Activated CD4-positive, alpha-beta T cell treated with anti-CD3 and anti-CD28 coated beads, Interleukin-2, amount 10 ng/mL, durations not matched to agents 24 days and 14 days (primary cell): ENCODE data around the gene ZBTB48. TPM values are rescaled to one million over a fixed set of nuclear protein-coding genes. Genes with fewer than 3 reads are reported as not detected.
"Not testable (repeated sequence)": the region's sequence is repeated elsewhere in the genome, so short reads cannot be mapped to it uniquely, and the experiment has no call there.

Experiments used
- DNase-seq: peaks from one replicate; pipeline ENCODE4 v3.0.0; 2022
- H3K27ac Mint-ChIP-seq: one replicate; pipeline ENCODE4 v1.8.0; 2022; ENCODE audit warnings: mild to moderate bottlenecking, mixed read lengths
- H3K27me3 Mint-ChIP-seq: one replicate; pipeline ENCODE4 v1.8.0; 2022; ENCODE audit warnings: mixed read lengths
- H3K36me3 Mint-ChIP-seq: one replicate; pipeline ENCODE4 v1.8.0; 2022; ENCODE audit warnings: low read depth, mild to moderate bottlenecking, mixed read lengths
- H3K4me1 Mint-ChIP-seq: one replicate; pipeline ENCODE4 v1.8.0; 2021; ENCODE audit warnings: mixed read lengths
- H3K4me3 Mint-ChIP-seq: one replicate; pipeline ENCODE4 v1.8.0; 2022; ENCODE audit warnings: mild to moderate bottlenecking, moderate library complexity, mixed read lengths
- H3K9me3 Mint-ChIP-seq: one replicate; pipeline ENCODE4 v1.8.0; 2021; ENCODE audit warnings: mixed read lengths
- intact Hi-C: fragments of 100-400 bp; cut with micrococcal nuclease; formaldehyde crosslinking; loops from one replicate; pipeline ENCODE4 v1.15.1; 2023
- total RNA-seq: library from RNA; stranded (reverse); gene quantifications from 2 replicates; pipeline ENCODE4 v1.2.3, GENCODE V29; 2022

ZBTB48 gene
- total RNA-seq, 1 donor from 2014 or later, result 32.9 TPM

- intact Hi-C loops, result no loop called here
- Mint-ChIP-seq H3K4me1 (peaks cover 14% of the 10 kb centered on the region), H3K4me3 (no peak overlapping the region), H3K27ac (no peak overlapping the region), H3K27me3 (no peaks in the 10 kb centered on the region), H3K36me3 (peaks cover 42% of the 10 kb centered on the region), H3K9me3 (no peaks in the 10 kb centered on the region)
- DNase-seq, result no peak
Measured at GRCh38 chr1:6591644-6592043, 11.8 kb downstream of the ZBTB48 start.

- Mint-ChIP-seq H3K4me1 (peaks cover 15% of the 10 kb centered on the region), H3K27ac (no peak overlapping the region), H3K4me3 (no peak overlapping the region), H3K36me3 (peaks cover 48% of the 10 kb centered on the region), H3K27me3 (no peaks in the 10 kb centered on the region), H3K9me3 (no peaks in the 10 kb centered on the region)
- intact Hi-C loops, result no loop called here
- DNase-seq, result no peak
Measured at GRCh38 chr1:6592441-6592840, 12.6 kb downstream of the ZBTB48 start.

GRCh38 chr1:6592865-6593593 is 13.2 kb downstream of the ZBTB48 start:
- Mint-ChIP-seq H3K27ac (no peak overlapping the region), H3K4me3 (no peak overlapping the region), H3K4me1 (peaks cover 13% of the 10 kb centered on the region), H3K36me3 (peaks cover 52% of the 10 kb centered on the region), H3K9me3 (no peaks in the 10 kb centered on the region), H3K27me3 (no peaks in the 10 kb centered on the region)
- intact Hi-C loops, result no loop called here
- DNase-seq, result no peak

- Mint-ChIP-seq H3K9me3 (no peaks in the 10 kb centered on the region), H3K4me3 (no peak overlapping the region), H3K27me3 (no peaks in the 10 kb centered on the region), H3K27ac (no peak overlapping the region), H3K36me3 (peaks cover 53% of the 10 kb centered on the region), H3K4me1 (peaks cover 15% of the 10 kb centered on the region)
- DNase-seq, result no peak
- intact Hi-C loops, result no loop called here
Measured at GRCh38 chr1:6593810-6594209, 14.0 kb downstream of the ZBTB48 start.

DNA sequence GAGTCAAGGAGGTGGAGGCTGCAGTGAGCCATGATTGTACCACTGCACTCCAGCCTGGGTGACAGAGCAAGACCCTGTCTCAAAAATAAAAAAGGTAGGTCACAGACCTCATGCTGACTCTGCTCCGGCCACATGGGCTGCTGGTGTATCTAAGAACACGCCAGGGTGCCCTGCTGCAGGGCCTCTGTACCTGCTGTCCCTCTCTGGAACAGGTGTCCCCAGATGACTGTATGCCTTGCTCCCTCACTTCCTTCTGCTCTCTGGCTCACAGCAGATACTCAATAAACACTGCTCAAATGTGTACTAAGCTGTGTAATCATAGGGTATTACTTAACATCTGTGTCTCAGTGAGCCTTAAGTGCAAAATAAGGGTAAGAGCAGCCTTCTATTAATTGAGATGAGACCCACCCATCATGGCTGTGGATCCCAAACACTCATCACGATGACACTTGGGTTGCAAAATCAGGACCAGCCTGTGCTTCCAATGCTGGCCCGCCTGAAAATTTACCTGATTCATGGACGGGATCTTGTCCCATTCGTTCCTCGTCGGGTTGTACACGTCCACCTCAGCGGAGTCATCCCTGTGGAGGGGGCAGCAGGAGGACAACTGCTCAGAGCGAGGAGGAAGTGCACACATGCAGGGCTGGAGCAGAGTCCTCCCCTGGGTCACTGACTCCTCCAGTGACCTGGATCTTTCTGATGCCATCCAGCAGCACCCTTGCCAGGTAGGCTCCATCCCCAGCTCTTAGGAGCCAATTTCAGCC is 15.4 kb downstream of the ZBTB48 start:
- intact Hi-C loops, result no loop called here
- no peaks in the 10 kb centered on the region for H3K27me3 Mint-ChIP-seq
- H3K4me3 Mint-ChIP-seq, result no peak overlapping the region
- H3K27ac Mint-ChIP-seq, result no peak overlapping the region
- H3K36me3 Mint-ChIP-seq, result peaks cover 57% of the 10 kb centered on the region
- H3K9me3 Mint-ChIP-seq, result no peaks in the 10 kb centered on the region
- peaks cover 26% of the 10 kb centered on the region for H3K4me1 Mint-ChIP-seq
- DNase-seq, result no peak

GRCh38 chr1:6596351-6596750 is 16.6 kb downstream of the ZBTB48 start:
- no peaks in the 10 kb centered on the region for H3K27me3 Mint-ChIP-seq
- intact Hi-C loops, result no loop called here
- peaks cover 56% of the 10 kb centered on the region for H3K36me3 Mint-ChIP-seq
- no peaks in the 10 kb centered on the region for H3K9me3 Mint-ChIP-seq
- no peak overlapping the region for H3K4me3 Mint-ChIP-seq
- peak overlapping the region; percentile 24 for H3K27ac Mint-ChIP-seq
- H3K4me1 Mint-ChIP-seq, result peaks cover 30% of the 10 kb centered on the region
- no peak for DNase-seq

GRCh38 chr1:6596886-6597776 is 17.3 kb downstream of the ZBTB48 start:
- H3K27me3 Mint-ChIP-seq, result no peaks in the 10 kb centered on the region
- H3K27ac Mint-ChIP-seq, result no peak overlapping the region
- no peak for DNase-seq
- intact Hi-C loops, result no loop called here
- peaks cover 55% of the 10 kb centered on the region for H3K36me3 Mint-ChIP-seq
- peaks cover 24% of the 10 kb centered on the region for H3K4me1 Mint-ChIP-seq
- no peaks in the 10 kb centered on the region for H3K9me3 Mint-ChIP-seq
- no peak overlapping the region for H3K4me3 Mint-ChIP-seq

DNA sequence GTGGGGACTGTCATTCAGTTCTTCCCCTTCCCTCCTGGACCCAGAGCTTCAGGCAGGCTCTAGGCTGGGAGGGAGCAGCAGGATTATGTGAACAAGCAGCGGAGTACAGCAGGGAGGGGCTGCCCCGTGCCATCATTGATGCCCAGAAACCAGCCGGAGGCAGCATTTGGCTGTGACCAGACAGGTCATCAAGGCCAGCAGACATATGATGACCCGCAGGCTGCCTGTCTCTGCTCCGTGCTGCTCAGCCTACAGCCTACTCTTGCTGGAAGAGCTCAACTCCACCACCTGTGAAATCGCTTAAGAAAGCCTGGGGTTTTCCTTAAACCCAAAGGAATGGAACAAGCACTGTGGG is 18.0 kb downstream of the ZBTB48 start:
- Mint-ChIP-seq H3K27me3 (no peaks in the 10 kb centered on the region), H3K4me3 (no peak overlapping the region), H3K4me1 (peaks cover 24% of the 10 kb centered on the region), H3K27ac (no peak overlapping the region), H3K9me3 (no peaks in the 10 kb centered on the region), H3K36me3 (peaks cover 55% of the 10 kb centered on the region)
- no peak for DNase-seq
- intact Hi-C loops, result no loop called here

DNA sequence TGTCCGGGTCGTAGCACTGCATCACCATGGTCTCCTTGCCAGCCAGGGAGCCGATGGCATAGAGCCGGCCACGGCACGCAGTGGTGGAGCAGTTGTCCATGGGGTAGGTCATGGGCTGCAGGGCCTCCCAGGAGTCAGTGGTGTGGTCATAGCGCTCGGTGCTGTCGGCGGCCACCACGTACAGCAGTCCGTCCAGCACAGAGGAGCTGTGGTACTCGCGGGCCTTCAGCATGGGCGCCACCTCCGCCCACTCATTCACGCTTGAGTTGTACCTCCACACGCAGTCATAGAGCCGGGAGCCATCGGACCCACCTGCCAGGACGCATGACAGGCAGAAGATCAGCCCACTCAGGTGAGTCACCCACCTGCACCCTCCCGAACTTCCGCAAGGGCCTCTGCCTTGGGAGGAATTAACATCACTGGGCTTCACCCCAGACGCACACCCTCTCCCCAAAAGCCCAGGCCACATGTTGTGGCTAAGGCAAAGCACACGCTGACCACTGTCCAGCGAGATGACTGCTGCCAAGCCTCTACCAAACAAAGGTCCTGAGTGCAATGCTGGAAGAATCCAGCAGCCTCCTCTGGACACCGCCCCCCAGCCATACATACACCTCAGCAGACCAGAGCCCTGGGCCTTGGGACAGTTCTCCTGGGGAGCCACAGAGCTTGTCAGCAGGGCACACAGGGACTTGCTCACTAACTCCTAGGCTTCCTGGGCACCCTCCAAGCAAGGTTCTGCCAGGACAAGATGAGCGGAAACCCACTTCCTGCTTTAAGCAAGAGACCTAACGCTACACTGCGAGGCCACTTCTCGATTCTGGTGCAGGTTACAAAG is 19.6 kb downstream of the ZBTB48 start:
- peak overlapping the region; percentile 79 for H3K27ac Mint-ChIP-seq
- no peaks in the 10 kb centered on the region for H3K27me3 Mint-ChIP-seq
- H3K36me3 Mint-ChIP-seq, result peaks cover 47% of the 10 kb centered on the region
- peak overlapping the region; percentile 95 for H3K4me3 Mint-ChIP-seq
- DNase-seq, result peak; percentile 84
- intact Hi-C loops, result no loop called here
- peaks cover 30% of the 10 kb centered on the region for H3K4me1 Mint-ChIP-seq
- no peaks in the 10 kb centered on the region for H3K9me3 Mint-ChIP-seq

DNA sequence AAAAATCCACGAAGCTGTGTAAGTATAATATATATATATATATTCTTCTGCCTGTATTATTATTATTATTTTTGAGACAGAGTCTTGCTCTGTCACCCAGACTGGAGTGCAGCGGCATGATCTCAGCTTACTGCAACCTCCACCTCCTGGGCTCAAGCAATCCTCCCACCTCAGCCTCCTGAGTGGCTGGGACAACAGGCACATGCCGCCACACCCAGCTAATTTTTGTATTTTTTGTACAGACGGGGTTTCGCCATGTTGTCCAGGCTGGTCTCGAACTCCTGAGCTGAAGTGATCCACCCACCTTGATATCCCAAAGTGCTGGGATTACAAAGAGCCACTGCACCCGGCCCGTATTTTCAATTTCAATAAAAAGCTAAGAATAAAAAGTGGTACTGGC is 20.2 kb downstream of the ZBTB48 start:
- intact Hi-C loops, result loop anchor here (5.0 kb wide), 1 partner anchor 393 kb away; the partner anchor contains the start of gene RNF207
- peak overlapping the region; percentile 95 for H3K4me3 Mint-ChIP-seq
- H3K4me1 Mint-ChIP-seq, result peaks cover 30% of the 10 kb centered on the region
- H3K27me3 Mint-ChIP-seq, H3K9me3 Mint-ChIP-seq, DNase-seq: not testable (repeated sequence)
- peaks cover 43% of the 10 kb centered on the region for H3K36me3 Mint-ChIP-seq
- peak overlapping the region; percentile 89 for H3K27ac Mint-ChIP-seq

GRCh38 chr1:6600410-6601048 is 20.7 kb downstream of the ZBTB48 start:
- intact Hi-C loops, result loop anchor here (1.0 to 5.0 kb wide), 4 partner anchors 20 to 393 kb away; partner anchors contain the start of genes ACOT7, NOL9 and RNF207
- peak overlapping the region; percentile 95 for H3K4me3 Mint-ChIP-seq
- peaks cover 37% of the 10 kb centered on the region for H3K36me3 Mint-ChIP-seq

DNA sequence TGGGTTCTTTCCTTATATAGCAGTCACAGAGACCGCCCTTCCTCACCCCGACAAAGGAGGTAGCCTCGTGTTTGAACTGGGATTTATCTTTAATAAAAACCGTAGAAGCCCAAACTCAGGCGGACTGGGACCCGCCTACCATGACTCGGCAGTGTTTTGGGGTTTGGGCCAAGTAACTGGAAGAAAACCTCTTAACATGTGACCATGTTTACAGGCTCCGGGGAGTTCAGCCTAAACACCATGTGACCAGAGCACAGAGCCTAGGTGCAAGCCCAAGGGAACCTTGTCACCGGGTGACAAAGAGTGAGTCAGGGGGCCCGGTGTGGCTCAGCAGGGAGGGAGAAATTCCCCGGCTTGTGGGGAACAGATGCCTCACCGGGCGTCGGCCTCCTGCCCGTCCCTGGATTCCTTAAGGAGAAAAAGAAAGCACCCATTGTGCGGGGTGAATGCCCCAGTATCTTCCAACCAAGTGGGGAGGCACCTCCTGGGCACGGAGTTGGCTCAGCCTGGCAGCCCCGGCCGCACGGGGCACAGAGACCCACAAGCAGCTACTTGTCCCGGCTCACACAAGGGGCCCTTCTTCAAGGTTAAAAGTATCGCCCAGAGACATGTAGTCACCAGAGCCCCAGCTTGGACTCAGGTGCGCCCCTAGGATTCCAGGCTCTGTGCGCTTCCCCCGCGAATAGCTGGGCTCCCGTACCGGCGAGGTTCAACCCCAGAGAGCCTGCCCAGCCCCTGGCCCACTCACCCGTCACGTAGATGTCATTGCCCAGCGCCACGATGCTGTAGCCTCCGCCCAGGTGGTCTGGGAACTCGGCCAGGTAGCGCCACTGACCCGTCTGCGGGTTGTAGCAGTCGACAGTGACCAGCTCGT is 21.5 kb downstream of the ZBTB48 start:
- Mint-ChIP-seq H3K4me1 (peaks cover 28% of the 10 kb centered on the region), H3K4me3 (peak overlapping the region; percentile 95), H3K27me3 (no peaks in the 10 kb centered on the region), H3K9me3 (no peaks in the 10 kb centered on the region), H3K27ac (peak overlapping the region; percentile 89), H3K36me3 (peaks cover 30% of the 10 kb centered on the region)
- intact Hi-C loops, result loop anchor here (1.0 to 5.0 kb wide), 4 partner anchors 21 to 394 kb away; partner anchors contain the start of genes ACOT7, NOL9 and RNF207
- DNase-seq, result peak; percentile 91

More at GRCh38 chr1:6600410-6601048, 20.7 kb downstream of the ZBTB48 start:
- no peak for DNase-seq
- Mint-ChIP-seq H3K27me3 (no peaks in the 10 kb centered on the region), H3K27ac (peak overlapping the region; percentile 89), H3K9me3 (no peaks in the 10 kb centered on the region), H3K4me1 (peaks cover 30% of the 10 kb centered on the region)
